HG03457 (cell line): ENCODE results near the gene OR8H3.
"Not testable (repeated sequence)": the region's sequence is repeated elsewhere in the genome, so short reads cannot be mapped to it uniquely, and the experiment has no call there.

Source experiments
- ATAC-seq: cut with Tn5 transposase; IDR thresholded peaks from one replicate; pipeline ENCODE4 v1.9.1; 2021; ENCODE audit warnings: moderate number of reproducible peaks; ENCODE audit not compliant: unreplicated experiment

Gene OR8H3

DNA sequence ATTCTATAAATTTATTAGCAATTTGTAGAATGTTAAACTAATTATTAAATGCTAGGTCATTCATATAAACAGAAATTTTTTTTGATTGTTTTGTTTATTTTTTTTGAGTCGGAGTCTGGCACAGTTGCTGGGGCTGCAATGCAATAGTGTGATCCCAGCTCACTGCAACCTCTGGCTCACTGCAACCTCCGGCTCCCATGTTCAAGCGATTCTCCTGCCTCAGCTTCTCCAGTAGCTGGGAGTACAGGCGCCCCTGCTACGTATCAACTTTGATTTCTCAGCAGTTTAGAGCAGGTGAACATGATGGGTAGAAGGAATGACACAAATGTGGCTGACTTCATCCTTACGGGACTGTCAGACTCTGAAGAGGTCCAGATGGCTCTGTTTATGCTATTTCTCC is at the start of gene OR8H3:
Gene OR8H3 (plus strand): TSS at position 301 of the 400 bp plus-strand sequence. CDS start 0 bp downstream, at position 301.
- ATAC-seq, result no peak

DNA sequence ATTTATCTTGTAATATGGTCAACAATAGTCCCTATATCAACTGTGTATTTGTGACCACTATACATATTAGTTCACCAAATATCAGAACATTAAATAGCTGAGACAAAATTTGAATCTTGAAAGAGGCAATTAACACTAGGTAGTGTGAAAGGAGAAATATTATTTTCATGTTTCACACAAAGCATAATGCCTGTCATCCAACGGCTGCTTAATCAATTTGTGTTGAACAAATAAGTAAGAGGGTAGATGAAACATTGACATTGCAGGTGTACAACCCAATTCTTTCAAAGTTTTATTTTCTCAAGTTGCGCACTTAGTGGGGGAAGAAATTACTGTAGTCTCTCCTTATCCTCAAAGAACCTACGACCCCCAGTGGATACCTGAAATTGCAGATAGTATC is 32.5 kb upstream of the OR8H3 start:
- no peak for ATAC-seq

GRCh38 chr11:56093008-56093407 is 29.2 kb upstream of the OR8H3 start, which contains the start of gene OR8I2:
Gene OR8I2 (plus strand): TSS chr11:56093308. CDS start chr11:56093308, 0 bp downstream.
- no peak for ATAC-seq

DNA sequence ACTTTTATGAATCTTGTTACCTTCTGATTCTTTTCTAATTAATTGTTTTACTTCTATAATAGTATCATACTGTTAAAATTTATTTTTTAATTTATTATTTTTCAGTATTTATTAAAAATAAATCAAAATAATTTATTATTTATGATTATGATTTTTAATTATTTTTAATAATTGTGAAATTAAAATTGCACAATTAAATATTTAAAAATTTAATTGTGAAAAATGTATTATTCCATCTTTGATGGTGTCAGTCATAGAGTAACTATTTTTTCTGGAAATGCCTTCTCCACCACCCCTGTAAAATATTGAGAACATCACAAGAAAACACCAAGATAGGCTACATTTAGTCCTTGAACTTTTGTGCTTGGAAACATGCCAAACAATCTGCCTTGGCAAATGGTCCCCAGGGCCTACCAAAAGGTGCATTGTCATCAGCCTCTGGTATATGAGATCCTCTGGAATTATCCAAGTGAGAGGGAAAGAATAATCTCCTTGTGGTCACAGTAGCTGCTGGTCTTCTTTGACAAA is 18.9 kb upstream of the OR8H3 start, which contains the start of gene OR8H2:
Gene OR8H2 (plus strand): TSS at position 478 of the 528 bp plus-strand sequence. CDS start 1,356 bp downstream, outside the sequence.
- no peak for ATAC-seq

DNA sequence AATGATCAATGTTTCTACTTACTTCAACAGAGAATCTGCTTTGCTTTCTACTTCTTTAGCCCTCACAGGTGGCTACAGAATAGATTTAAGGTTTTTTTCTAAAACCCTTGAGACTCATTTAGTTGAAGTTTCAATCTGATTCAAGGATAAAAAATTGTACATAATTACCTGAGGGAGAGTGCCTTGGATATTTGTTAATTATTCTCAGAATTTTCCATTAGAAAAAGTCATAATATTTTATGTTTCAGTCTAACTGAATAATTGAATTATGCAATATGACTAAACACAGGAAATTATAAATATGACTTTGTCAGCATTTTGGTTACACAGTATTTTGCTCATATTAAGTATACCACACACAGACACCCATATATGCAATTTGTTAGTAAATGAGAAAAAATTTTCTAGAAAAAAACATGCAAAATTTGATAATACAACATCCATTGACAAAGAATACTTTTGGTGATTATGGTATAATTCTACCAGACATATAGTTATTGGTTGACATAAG is 18.0 kb downstream of the OR8H3 start, which contains the start of gene OR8J3:
Gene OR8J3 (minus strand): TSS at position 51 of the 511 bp plus-strand sequence. CDS start 2,483 bp downstream, outside the sequence.
- ATAC-seq, result no peak

GRCh38 chr11:56143681-56144080 is 21.5 kb downstream of the OR8H3 start:
- ATAC-seq, result not testable (repeated sequence)

- no peak for ATAC-seq
Measured at GRCh38 chr11:56151376-56151775, 29.2 kb downstream of the OR8H3 start.

DNA sequence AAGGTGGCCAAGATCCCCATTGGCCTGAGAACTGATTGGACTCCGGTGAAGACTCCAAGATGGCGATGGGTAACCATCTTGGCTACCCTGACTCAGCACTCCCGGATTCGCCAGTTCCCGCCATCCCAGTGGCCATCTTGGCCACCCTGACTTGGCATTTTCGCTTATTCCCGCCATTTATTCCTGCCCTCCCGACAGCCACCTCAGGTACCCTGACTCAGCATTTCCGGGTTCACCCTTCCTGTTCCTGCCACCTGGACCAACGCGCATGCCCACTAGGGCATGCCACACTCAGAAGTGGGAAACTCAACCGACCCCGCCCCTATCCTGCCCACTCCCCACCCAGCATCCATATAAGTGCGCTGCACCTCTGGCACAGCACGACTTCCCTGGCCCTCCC is 30.2 kb downstream of the OR8H3 start:
- no peak for ATAC-seq

DNA sequence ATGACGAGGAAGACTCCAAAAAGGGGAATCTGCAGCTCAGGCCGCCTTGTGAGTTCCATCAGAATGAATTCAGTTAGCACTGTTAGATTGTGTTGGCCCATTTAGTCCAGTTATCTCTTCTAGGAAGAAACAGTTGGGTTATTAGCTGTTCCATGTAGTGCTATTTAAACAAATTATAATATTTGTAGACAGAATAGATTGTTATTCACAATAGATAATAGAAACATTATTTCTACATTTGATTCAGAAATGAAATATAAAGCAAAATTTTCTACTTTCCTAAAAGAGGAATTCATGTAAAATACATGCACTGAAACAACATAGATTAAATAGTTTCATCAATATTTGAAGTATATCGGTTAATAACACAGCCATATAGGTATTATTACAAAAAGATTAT is 38.0 kb downstream of the OR8H3 start, which contains the start of gene OR8K5:
Gene OR8K5 (minus strand): TSS at position 101 of the 400 bp plus-strand sequence. CDS start 0 bp downstream, at position 101.
- no peak for ATAC-seq

DNA sequence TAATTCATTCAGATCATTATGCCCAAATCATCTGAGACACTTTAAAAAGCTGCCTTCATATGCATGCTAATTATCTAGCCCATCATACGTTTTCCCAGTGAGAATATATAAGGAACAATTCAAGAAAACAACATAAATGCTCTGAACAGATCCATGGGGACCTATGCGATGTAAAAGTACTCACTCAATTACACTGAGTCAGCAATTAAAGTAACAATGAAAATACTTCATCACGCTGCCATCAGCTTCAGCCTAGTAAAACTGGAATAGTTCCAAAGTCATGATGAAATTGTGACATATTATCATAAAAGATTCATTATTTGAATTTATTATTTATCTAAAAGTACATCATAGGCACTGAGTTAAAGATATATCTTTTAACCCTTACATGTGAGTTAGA is 41.6 kb downstream of the OR8H3 start:
- ATAC-seq, result no peak

GRCh38 chr11:56172256-56172830 is 50.2 kb downstream of the OR8H3 start:
- ATAC-seq, result no peak
